G401 (cell line): Measurements from ENCODE around the gene NUPR1. TPM values are rescaled to one million over a fixed set of nuclear protein-coding genes. Genes with fewer than 3 reads are reported as not detected.
"Not testable (repeated sequence)": the region's sequence is repeated elsewhere in the genome, so short reads cannot be mapped to it uniquely, and the experiment has no call there.

Source experiments
- DNase-seq: peaks from one replicate; pipeline ENCODE4 v3.0.0-alpha.2; 2015; ENCODE audit warnings: low spot score
- in situ Hi-C: cut with HindIII; loops from 2 replicates; pipeline ENCODE4 v1.10.0; 2016; ENCODE audit warnings: low sequenced_read_pairs, mixed read lengths
- total RNA-seq: library from RNA; depleted of rRNA; stranded (reverse); fragments of >200 nt; shearing (Covaris generic); gene quantifications from 2 replicates; pipeline ENCODE4 v1.2.3, GENCODE V29; 2014

Gene NUPR1
- total RNA-seq, 1 experiment from 2014 or later = 113 TPM

DNA sequence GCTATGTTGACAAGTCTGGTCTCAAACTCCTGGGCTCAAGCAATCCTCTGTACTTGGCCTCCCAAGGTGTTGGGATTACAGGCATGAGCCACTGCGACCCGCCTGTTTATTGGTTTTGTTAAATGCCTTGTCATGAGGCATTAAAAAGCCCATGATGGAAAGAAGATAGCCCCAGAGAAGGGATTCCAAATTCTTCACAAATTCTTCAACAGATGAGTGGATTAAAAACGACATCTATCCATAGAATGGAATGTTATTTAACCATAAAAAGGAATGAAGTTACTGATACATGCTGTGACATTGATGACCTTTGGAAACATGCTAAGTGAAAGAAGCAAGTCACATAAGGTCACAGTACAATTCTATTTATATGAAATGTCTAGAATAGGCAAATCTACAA is 19.7 kb upstream of the NUPR1 start:
- DNase-seq = no peak
- in situ Hi-C loops = no loop called here

DNA sequence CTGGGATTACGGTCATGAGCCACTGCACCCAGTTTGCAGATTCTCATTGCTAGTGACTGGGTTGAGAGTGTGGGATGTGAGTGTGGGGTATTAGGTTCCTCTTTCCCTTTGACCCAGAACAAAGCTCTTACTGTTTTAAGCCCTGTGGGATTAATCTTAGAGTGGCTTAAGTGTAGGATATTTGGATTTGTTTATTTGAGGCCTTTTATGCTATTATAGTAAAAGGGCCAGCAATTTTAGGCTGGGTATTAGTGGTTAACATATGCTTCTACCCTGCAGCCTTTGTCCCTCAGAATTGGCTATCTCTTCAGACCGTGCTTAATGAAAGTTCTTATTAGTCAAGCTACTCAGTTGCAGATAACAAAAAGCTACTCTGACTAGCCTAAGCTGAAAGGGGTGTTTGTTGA is 18.1 kb upstream of the NUPR1 start:
- DNase-seq = no peak
- in situ Hi-C loops = no loop called here

DNA sequence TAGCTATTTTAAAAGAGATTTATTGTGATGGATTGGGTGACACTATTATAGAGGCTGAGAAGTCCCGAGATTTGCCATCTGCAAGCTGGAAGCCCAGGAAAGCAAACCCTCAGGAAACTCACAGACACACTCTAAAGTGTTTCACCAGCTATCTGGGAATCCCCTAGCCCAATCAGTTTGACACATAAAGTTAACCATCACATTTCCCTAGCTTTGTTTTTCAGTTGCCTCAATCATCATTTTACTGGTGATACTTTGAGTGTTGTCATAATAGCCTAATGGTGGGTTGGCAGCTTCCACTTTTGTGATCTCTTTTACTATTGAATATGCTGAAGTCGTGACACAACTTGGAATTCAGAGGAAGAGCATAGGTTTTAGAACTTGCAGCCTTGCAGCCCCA is 16.8 kb upstream of the NUPR1 start:
- no peak for DNase-seq
- in situ Hi-C loops = no loop called here

DNA sequence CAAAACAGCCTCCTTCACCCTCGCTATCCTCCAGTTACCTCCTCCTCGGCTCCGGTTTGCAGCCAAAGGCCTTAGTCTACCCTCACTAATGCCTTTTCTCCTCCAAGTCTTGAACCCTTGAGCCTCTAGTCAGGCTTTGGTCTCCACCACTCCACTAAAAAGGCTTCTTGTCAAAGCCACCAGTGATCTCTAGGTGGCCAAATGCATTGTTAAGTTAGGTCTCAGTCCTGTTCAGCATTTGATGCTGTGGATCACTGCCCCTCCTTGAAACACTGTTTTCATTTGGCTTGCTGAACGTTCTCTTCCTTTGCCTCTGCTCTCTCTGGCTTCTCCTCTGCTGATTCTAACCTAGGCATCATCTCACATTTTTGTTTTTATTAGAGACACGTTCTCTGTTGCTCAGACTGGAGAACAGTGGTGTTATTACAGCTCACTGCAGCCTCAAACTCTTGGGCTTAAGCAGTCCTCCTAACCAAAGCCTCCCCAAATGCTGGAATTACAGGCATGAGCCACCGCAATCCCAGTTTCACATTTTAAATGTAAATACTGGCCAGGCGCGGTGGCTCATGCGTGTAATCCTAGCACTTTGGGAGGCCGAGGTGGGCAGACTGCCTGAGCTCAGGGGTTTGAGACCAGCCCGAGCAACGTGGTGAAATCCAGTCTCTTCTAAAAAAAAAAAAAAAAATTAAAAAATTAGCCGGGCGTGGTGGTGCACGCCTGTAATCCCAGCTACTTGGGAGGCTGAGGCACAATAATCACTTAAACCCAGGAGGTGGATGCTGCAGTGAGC is 16.1 kb upstream of the NUPR1 start:
- in situ Hi-C loops = no loop called here
- no peak for DNase-seq

DNA sequence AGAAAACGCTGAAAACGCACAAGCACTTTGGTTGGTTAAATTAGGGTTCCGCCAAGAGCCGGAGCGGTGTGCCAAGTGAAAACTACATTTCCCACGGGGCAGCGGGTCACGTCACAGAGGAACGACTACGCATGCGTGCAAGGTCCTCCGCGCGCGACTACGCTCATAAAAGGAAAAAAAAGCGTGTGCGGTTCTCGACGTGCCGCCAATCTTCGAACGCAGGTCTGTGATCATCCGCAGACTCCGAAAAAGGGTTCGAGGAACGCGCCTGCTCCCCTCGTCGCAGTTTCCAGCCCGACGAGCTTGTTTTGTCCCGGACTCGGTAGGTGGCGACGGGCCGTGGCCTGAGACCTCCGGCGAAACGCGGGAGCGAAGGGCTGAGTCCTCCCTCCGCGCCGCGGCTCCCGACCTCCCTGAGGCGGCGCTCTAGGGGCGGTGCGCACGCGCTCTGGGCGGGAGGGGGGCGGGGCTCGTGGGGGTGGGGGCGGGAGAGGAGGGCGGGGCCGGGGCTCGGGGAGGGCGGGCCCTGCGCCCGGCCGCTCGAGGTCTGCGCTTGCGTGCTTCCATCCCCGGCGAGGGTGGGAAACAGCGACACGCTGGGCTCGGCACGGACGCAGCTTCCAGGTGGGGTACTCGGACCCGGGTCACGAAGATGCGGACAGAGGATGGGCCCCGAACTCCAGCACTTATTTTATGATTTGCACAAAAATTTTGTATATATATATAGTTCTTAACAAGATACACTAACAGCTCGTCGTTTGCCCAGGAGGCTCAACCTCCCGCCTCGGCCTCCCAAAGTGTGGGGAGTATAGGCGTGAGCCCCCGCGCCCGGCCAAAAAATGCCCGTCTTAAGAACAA is 15.2 kb upstream of the NUPR1 start, which contains the start of gene SGF29:
Gene SGF29 (plus strand): TSS at position 145 of the 858 bp plus-strand sequence. CDS start 27,150 bp downstream, outside the sequence.
- DNase-seq = peak; percentile 91
- in situ Hi-C loops = no loop called here

DNA sequence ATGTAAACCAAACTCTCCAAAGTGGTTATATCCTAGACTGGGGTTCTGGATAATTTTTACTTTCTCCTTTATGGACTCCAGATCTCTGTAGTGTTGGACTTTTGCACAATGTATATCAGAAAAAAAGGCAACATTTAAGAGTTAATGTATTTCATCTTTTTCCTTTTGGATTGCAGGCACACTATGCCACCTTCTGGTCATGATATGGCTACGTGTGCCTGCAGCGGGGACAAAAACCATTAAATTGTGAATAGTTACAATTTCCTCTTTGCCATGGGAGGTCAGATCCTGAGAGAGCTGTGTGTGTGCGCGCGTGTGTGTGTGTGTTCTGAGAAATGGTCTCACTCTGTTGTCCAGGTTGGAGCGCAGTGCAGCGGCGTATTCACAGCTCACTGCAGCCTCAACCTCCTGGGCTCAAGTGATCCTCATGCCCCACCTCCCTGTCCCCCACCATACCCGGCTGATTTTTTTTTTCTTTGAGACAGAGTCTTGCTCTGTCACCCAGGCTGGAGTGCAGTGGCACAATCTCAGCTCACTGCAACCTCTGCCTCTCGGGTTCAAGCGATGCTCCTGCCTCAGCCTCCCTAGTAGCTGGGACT is 10.6 kb upstream of the NUPR1 start:
- DNase-seq = peak; percentile 56
- in situ Hi-C loops = no loop called here

DNA sequence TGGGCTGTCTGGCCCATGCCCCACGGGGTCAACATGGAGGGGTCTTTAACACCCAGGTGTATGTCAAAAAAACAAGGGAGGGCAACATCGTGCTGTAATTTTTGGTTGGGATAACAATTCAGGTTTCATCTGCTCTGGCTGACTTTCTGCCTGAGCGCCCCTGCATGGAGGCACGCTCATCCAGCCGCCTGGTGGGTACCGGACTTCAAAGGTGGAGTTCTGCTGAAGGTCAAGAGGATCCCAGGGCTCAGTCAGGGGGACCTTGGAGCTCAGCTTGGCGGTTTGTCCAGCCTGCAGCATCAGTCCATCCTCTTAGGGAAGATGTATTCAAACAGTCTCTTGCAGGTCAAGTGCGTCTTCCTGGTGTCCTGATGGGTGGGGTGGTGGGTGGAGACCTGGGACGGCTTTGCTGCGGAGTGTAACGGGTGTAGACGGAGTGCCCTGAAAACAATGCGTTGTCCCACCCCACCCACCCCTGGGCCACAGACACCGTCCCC is 9.6 kb upstream of the NUPR1 start:
- in situ Hi-C loops = no loop called here
- DNase-seq = no peak

DNA sequence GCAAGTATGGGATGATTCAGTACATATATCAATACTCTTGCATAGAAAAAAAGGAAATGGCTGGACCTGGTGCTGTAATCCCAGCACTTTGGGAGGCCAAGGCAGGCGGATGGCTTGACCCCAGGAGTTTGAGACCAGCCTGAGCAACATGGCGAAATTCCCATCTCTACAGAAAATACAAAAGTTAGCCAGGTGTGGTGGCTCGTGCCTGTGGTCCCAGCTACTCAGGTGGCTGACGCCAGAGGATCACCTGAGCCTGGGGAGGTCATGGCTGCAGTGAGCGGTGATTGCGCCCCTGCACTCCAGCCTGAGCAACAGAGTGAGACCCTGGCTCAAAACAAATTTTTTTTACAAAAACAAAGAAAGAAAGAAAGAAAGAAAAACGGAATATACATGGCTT is 7.9 kb upstream of the NUPR1 start:
- no peak for DNase-seq
- in situ Hi-C loops = no loop called here

DNA sequence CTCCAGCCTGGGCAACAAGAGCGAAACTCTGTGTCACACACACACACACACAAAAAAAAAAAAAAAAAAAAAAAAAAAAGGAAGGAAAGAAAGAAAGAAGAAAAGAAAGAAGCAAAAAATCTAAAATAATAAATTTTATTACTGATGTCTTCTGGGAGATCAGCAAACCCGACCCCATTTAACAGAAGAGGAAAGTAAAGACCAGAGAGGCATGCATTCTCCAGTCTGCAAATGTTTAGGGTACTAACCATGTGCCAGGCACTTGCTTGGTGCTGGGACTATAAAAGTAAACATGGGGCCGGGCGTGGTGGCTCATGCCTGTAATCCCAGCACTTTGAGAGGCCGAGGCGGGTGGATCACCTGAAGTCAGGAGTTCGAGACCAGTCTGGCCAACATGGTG is 7.2 kb upstream of the NUPR1 start:
- in situ Hi-C loops, DNase-seq: not testable (repeated sequence)

DNA sequence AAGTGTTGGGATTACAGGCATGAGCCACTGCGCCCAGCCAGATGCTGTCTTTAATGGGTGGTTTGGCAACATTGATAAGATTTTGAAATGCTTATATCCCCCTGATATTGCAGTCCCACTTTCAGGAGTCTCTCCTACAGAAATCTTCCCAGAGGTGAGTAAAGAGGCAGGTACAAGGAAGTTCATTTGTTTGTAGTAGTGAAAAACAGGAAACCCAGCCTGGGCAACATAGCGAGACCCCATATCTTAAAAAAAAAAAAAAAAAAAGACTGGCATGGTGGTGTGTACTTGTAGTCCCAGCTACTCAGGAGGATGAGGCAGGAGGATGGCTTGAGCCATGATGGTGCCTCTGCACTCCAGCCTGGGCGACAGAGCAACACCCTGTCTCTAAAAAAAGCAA is 6.2 kb upstream of the NUPR1 start:
- in situ Hi-C loops = no loop called here
- no peak for DNase-seq

DNA sequence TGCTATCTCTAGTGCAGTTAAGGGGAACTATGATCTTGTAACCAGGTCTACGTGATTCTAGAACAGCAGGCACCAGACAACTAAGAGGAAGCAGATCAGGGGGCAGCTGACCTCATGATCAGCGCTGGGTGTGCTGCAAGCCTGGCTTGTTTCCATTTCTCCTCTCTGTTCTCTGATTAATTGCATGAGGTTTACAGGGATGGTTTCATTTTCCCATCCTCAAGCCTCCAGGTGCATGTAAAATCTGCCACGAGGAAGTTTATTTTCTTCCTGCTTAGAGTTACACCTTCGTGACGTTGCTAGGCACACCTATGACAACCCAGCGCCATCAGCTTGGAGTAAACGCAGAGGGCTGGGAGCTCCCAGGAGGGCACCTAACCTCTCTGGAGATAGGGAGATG is 4.3 kb upstream of the NUPR1 start:
- no peak for DNase-seq
- in situ Hi-C loops = no loop called here

DNA sequence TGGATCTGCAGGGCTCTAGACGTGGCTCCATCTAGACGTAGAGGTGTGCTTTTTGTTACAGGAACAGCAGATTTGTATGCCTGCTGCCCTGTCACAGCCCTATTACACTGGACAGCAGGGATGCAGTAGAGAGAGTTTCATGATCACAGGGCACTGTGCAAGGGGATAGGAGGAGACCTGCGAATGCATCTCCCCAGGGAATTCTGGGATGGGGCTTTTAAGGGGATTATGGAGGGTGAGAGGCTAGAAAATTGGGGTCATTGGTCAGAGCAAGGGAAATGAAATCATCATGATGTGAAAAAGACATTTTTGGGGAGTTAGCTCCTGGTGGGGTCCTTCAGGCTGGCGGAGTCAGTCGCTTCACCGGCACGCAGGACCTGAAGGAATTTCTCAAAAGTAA is 3.9 kb upstream of the NUPR1 start:
- no peak for DNase-seq
- in situ Hi-C loops = no loop called here

DNA sequence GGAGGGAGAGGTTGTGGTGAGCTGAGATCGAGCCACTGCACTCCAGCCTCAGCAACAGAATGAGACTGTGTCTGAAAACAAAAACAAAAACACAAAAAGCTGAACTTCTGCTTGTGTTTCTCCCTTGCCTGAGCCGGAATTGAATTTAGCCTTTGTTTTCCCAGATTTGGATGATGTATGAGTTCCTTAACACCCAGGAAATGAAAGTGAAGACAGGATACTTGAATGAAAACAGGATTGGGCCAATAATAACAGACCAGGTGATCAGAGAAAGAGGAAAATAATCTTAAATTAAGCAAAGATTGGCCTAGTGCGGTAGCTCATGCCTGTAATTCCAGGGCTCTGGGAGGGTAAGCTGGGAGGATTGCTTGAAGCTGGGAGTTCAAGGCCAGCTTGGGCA is 1.6 kb upstream of the NUPR1 start:
- in situ Hi-C loops = no loop called here

DNA sequence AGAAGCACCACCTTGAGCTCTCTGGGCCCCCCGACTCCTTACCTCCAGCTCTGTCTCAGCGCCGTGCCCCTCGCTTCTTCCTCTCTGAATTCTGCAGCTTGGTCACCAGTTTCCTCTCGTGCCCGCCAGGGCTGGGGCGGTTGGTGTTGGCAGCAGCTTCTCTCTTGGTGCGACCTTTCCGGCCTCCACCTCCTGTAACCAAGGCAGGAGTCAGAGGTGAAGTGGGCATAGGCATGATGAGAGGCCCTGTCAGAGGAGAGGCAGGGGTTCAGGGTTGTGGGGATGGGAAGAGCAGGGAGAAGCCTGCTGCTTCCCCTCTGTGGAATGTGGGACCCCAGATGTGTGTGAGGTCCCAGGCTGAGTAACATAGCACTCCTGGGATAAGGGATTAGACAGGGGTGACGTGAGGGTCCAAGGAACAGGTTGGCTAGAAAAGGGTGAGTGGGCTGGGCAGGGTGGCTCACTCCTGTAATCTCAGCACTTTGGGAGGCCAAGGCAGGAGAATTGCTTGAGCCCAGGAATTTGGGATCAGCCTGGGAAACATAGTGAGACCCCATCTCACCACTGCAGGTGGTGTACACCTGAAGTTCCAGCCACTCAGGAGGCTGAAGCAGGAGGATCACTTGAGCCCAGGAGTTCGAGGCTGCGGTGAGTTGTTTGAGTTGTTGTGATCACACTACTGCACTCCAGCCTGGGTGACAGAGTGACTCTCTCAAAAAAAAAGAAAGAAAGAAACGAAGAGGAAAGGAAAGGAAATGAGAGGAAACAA is 626 bp downstream of the NUPR1 start:
- no peak for DNase-seq
- in situ Hi-C loops = no loop called here

More for the DNA sequence above, 1.6 kb upstream of the NUPR1 start:
- no peak for DNase-seq

DNA sequence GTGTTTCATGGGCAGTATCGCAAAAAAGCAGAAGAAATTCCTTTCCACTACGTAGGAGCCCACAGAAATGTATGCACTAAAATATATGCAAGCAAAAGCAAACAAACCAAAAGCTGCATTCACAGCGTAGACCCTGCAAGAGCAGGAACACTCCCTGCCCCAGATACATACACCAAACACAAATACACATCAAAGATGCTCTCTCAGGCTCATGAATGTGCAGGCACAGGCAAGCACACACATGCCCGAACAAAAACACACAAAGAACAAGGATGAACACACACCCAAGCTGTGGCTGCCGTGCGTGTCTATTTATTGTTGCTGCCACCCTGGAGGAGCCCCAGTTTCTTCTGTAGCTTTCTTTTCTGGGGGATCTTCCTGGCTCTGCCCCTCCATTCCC is 1.7 kb downstream of the NUPR1 start:
- in situ Hi-C loops = no loop called here
- DNase-seq = no peak

DNA sequence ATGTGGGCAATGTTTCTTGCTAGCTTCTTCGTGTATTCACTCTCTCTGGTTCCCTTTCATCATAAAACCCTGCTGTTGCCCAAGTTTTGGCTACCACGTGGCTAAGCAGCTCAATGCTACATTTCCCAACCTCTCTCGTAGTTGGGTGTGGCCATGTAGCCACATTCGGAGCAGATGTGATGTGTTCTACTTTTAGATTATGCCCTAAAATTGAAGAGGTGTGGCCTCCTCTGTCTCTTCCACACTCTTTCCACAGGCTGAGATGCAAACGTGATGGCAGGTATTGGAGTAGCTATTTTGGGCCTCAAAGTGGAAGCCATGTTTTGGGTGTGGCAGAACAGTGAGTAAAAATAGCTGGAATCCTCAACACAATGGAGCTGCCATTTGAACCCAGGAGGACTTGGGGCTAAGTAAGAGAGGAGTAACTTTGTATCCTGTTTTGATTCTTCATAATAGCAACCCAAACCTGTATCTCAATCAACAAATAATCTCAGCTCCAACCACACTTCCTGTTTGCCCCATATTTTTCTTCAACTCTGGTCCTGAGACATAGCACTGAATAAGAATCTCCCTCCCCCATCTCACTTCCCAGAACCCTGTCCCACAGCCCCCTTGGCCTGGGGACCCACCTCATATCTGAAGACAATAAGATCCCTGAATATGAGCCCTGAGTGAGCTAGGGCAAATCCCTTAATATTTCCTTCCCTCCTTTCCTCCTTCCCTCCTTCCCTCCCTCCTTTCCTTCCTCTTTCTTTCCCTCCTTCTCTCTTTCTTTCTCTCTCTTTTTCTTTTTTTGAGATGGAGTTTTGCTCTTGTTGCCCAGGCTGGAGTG is 4.0 kb downstream of the NUPR1 start:
- in situ Hi-C loops = no loop called here

DNA sequence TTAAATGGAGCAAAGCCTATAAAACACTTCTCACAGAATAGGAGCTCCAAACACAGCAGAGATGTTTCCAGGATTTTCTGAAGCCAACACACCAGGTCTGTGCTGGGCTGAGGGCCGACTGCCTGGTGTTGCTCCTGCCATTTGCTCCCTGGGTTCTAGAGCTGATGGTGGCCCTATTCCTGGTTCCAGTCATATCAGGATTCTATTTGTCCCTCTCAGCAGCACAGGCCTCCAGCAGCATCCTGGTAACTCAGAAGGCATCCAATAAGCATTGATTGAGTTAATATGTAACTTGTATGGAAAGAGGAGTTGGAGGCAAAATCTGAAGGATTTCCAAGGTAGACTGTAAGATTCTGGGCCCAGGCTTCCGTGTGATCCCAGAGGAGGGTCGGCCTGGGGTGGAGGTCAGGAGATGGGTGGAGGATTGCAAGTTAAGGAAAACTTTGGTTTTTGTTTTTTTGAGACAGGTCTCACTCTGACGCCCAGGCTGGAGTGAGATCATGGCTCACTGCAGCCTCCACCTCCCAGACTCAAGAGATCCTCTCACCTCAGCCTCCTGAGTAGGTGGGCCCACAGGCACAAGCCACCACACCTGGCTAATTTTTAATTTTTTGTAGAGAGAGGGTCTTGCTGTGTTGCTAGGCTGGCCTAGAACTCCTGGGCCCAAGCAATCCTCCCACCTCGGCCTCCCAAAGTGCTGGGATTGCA is 5.7 kb downstream of the NUPR1 start:
- no peak for DNase-seq
- in situ Hi-C loops = no loop called here

More for the DNA sequence above, 4.0 kb downstream of the NUPR1 start:
- DNase-seq = peak; percentile 45
